Naive B cell (primary cell): ENCODE measurements around the gene PDK2. TPM values are rescaled to one million over a fixed set of nuclear protein-coding genes. Genes with fewer than 3 reads are reported as not detected.

Source experiments
- ATAC-seq, 2 donors: fragments of 150-1000 bp; cut with Tn5 transposase; 2 replicates each; pipeline ENCODE4 v1.10.0; 2021; ENCODE audit warnings: low read depth in 2 of 2, mild to moderate bottlenecking in 2 of 2, moderate library complexity in 2 of 2
- DNase-seq: peaks from one replicate; pipeline ENCODE4 v3.0.0; 2022
- H3K27ac Mint-ChIP-seq, 6 donors: one replicate each; pipeline ENCODE4 v1.8.0; 2020 to 2022; ENCODE audit warnings: mild to moderate bottlenecking in 6 of 6, mixed read lengths in 6 of 6, moderate library complexity in 5 of 6, inconsistent platforms in 2 of 6
- H3K27me3 Mint-ChIP-seq, 3 donors: one replicate each; pipeline ENCODE4 v1.8.0; 2021 to 2022; ENCODE audit warnings: mixed read lengths in 3 of 3, mild to moderate bottlenecking in 1 of 3
- H3K36me3 Mint-ChIP-seq, 2 donors: one replicate each; pipeline ENCODE4 v1.8.0; 2020 to 2022; ENCODE audit warnings: mixed read lengths in 2 of 2, inconsistent platforms in 1 of 2, mild to moderate bottlenecking in 1 of 2
- H3K4me1 Mint-ChIP-seq, 3 donors: one replicate each; pipeline ENCODE4 v1.8.0; 2020 to 2022; ENCODE audit warnings: mixed read lengths in 3 of 3, inconsistent platforms in 1 of 3, mild to moderate bottlenecking in 1 of 3, moderate library complexity in 1 of 3
- H3K4me3 Mint-ChIP-seq, 8 donors: one replicate each; pipeline ENCODE4 v1.8.0; 2020 to 2022; ENCODE audit warnings: mild to moderate bottlenecking in 8 of 8, mixed read lengths in 8 of 8, moderate library complexity in 8 of 8, inconsistent platforms in 2 of 8
- H3K9me3 Mint-ChIP-seq, 7 donors: one replicate each; pipeline ENCODE4 v1.8.0; 2020 to 2022; ENCODE audit warnings: mixed read lengths in 7 of 7, mild to moderate bottlenecking in 5 of 7, inconsistent platforms in 2 of 7, moderate library complexity in 1 of 7
- polyA plus RNA-seq, 6 donors: library from polyadenylated mRNA; unstranded; fragments of 300-500 nt; fragmentation: Illumina TruSeq; gene quantifications; one replicate each; pipeline ENCODE4 v1.2.3, GENCODE V29; 2021; ENCODE audit warnings: low read depth in 6 of 6

The PDK2 gene
- polyA plus RNA-seq, 6 donors from 2014 or later = 33.4 to 49.6 (median 40.3) TPM

DNA sequence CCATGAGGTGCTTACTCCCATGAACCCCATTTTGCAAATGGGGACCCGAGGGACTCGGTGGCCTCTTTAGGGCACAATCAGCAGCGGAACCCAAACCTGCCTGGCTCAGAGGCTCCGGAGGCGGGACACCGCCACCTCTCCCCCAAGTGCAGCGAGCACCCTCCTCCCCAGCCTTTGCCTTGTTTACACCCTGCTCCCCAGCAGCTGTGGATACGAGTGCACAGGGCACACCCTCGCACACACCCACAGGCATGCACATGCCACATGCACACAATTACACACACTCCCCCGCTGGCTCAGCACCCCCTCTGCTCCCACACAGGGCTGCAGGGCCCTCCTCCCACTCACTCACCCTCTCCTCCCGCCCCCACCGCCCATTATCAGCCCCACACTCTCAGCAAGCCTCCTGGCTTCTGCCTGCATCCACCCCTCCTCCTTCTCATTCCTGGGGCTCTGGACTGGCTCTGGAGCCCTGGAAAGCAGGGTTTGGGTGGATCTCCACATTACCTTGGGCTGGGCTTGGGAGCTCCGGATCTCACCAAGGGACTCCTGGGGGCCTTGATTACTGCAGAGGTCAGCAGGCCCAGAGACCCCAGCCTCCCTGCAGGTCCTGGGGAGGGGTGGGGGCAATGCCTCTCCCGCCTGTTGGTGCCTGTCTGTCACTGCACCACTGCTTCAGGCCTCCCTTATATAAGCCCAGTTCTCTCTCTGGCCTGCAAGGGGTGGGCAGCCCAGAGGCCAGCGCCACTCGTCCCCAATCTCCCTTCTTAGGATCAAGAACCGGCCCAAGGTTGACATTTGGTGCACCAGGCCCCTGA is 6.4 kb downstream of the PDK2 start:
- Mint-ChIP-seq H3K9me3 (no peaks in the 10 kb centered on the region), H3K36me3 (peaks cover 0 to 20% of the 10 kb centered on the region in 2 donors), H3K27me3 (no peaks in the 10 kb centered on the region), H3K4me3 (peak overlapping the region in 1 of 8 donors; percentile 41), H3K27ac (no peak overlapping the region), H3K4me1 (peaks cover 16 to 21% (median 20%) of the 10 kb centered on the region in 3 donors)
- ATAC-seq (no peak), DNase-seq (no peak)

- no peak for ATAC-seq
- H3K4me3 Mint-ChIP-seq = no peak overlapping the region
- no peak for DNase-seq
- no peaks in the 10 kb centered on the region for H3K9me3 Mint-ChIP-seq
- no peaks in the 10 kb centered on the region for H3K27me3 Mint-ChIP-seq
- peaks cover 12 to 13% (median 12%) of the 10 kb centered on the region in 3 donors for H3K4me1 Mint-ChIP-seq
- peaks cover 0 to 28% of the 10 kb centered on the region in 2 donors for H3K36me3 Mint-ChIP-seq
- H3K27ac Mint-ChIP-seq = no peak overlapping the region
Observed at GRCh38 chr17:50102164-50102991, 7.2 kb downstream of the PDK2 start.

- H3K36me3 Mint-ChIP-seq = peaks cover 0 to 25% of the 10 kb centered on the region in 2 donors
- H3K27me3 Mint-ChIP-seq = no peaks in the 10 kb centered on the region
- DNase-seq (no peak), ATAC-seq (no peak)
- no peak overlapping the region for H3K4me3 Mint-ChIP-seq
- H3K4me1 Mint-ChIP-seq = peaks cover 11 to 12% (median 12%) of the 10 kb centered on the region in 3 donors
- H3K27ac Mint-ChIP-seq = no peak overlapping the region
- H3K9me3 Mint-ChIP-seq = no peaks in the 10 kb centered on the region
Observed at GRCh38 chr17:50103252-50103651, 8.1 kb downstream of the PDK2 start.

DNA sequence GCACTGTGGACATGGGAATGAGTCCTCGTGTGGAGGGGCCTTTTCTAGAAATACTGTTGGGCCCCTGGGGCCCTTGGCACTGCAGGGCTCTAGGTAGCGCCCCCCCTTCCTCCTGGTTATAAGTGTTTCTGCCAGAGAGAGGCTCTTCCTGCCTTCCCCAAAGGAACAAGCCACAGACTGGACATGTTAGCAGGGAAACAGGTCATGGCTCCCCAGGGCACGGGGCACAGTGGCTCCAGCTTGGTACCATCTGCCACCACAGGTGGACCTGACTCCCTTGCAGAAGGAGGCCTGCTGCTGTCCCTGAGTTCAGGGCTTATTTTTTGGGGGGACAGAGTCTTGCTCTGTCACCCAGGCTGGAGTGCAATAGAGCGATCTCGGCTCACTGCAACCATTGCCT is 8.8 kb downstream of the PDK2 start:
- DNase-seq (no peak), ATAC-seq (no peak)
- Mint-ChIP-seq H3K36me3 (peaks cover 0 to 25% of the 10 kb centered on the region in 2 donors), H3K27ac (no peak overlapping the region), H3K4me3 (no peak overlapping the region), H3K9me3 (no peaks in the 10 kb centered on the region), H3K4me1 (peaks cover 6 to 7% (median 7%) of the 10 kb centered on the region in 3 donors), H3K27me3 (no peaks in the 10 kb centered on the region)

- DNase-seq (no peak), ATAC-seq (no peak)
- Mint-ChIP-seq H3K36me3 (peaks cover 0 to 27% of the 10 kb centered on the region in 2 donors), H3K27me3 (no peaks in the 10 kb centered on the region), H3K4me3 (peak overlapping the region in 1 of 8 donors; percentile 29), H3K4me1 (peaks cover 0 to 4% (median 0%) of the 10 kb centered on the region in 3 donors), H3K9me3 (no peaks in the 10 kb centered on the region), H3K27ac (no peak overlapping the region)
Observed at GRCh38 chr17:50105811-50106210, 10.7 kb downstream of the PDK2 start.

GRCh38 chr17:50106393-50107131 is 11.4 kb downstream of the PDK2 start:
- no peak overlapping the region for H3K4me3 Mint-ChIP-seq
- no peaks in the 10 kb centered on the region for H3K9me3 Mint-ChIP-seq
- peak overlapping the region in 1 of 6 donors; percentile 22 for H3K27ac Mint-ChIP-seq
- ATAC-seq (no peak), DNase-seq (no peak)
- H3K36me3 Mint-ChIP-seq = peaks cover 0 to 27% of the 10 kb centered on the region in 2 donors
- H3K27me3 Mint-ChIP-seq = no peaks in the 10 kb centered on the region
- peaks cover 0 to 4% (median 0%) of the 10 kb centered on the region in 3 donors for H3K4me1 Mint-ChIP-seq

- Mint-ChIP-seq H3K27ac (no peak overlapping the region), H3K4me3 (no peak overlapping the region), H3K4me1 (peaks cover 0 to 4% (median 0%) of the 10 kb centered on the region in 3 donors), H3K27me3 (peaks cover 0 to 1% (median 0%) of the 10 kb centered on the region in 3 donors), H3K9me3 (no peaks in the 10 kb centered on the region), H3K36me3 (peaks cover 0 to 27% of the 10 kb centered on the region in 2 donors)
- DNase-seq = no peak
- no peak for ATAC-seq
Observed at GRCh38 chr17:50107790-50108414, 12.8 kb downstream of the PDK2 start.

- DNase-seq = no peak
- Mint-ChIP-seq H3K27me3 (peaks cover 0 to 8% (median 1%) of the 10 kb centered on the region in 3 donors), H3K4me1 (peaks cover 0 to 4% (median 0%) of the 10 kb centered on the region in 3 donors), H3K4me3 (no peak overlapping the region), H3K36me3 (peaks cover 0 to 27% of the 10 kb centered on the region in 2 donors), H3K27ac (peak overlapping the region in 1 of 6 donors; percentile 61), H3K9me3 (no peaks in the 10 kb centered on the region)
- ATAC-seq = no peak
Observed at GRCh38 chr17:50108556-50108955, 13.4 kb downstream of the PDK2 start.

GRCh38 chr17:50109207-50109606 is 14.1 kb downstream of the PDK2 start:
- Mint-ChIP-seq H3K9me3 (no peaks in the 10 kb centered on the region), H3K27me3 (peaks cover 0 to 15% (median 8%) of the 10 kb centered on the region in 3 donors), H3K36me3 (peaks cover 0 to 27% of the 10 kb centered on the region in 2 donors), H3K4me3 (no peak overlapping the region), H3K4me1 (peaks cover 0 to 4% (median 0%) of the 10 kb centered on the region in 3 donors), H3K27ac (peak overlapping the region in 1 of 6 donors; percentile 61)
- no peak for DNase-seq
- no peak for ATAC-seq

DNA sequence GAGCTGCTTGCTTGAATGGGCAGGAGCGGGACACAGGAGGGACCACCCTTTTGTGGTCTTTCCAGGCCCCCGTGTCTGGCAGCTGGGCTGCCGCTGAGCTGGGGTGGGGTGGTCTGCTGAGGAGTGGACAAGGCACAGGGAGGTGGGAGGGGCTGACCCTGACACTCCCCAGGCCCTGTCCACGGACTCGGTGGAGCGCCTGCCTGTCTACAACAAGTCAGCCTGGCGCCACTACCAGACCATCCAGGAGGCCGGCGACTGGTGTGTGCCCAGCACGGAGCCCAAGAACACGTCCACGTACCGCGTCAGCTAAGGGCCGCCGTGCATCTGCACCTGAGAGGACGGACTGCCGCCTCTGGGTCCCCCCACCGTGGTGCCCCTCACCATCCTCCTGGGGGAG is 14.6 kb downstream of the PDK2 start:
- H3K4me1 Mint-ChIP-seq = peaks cover 0 to 4% (median under 1%) of the 10 kb centered on the region in 3 donors
- no peak overlapping the region for H3K27ac Mint-ChIP-seq
- ATAC-seq (no peak), DNase-seq (no peak)
- H3K4me3 Mint-ChIP-seq = no peak overlapping the region
- H3K27me3 Mint-ChIP-seq = peaks cover 5 to 20% (median 13%) of the 10 kb centered on the region in 3 donors
- no peaks in the 10 kb centered on the region for H3K9me3 Mint-ChIP-seq
- H3K36me3 Mint-ChIP-seq = peaks cover 0 to 25% of the 10 kb centered on the region in 2 donors

DNA sequence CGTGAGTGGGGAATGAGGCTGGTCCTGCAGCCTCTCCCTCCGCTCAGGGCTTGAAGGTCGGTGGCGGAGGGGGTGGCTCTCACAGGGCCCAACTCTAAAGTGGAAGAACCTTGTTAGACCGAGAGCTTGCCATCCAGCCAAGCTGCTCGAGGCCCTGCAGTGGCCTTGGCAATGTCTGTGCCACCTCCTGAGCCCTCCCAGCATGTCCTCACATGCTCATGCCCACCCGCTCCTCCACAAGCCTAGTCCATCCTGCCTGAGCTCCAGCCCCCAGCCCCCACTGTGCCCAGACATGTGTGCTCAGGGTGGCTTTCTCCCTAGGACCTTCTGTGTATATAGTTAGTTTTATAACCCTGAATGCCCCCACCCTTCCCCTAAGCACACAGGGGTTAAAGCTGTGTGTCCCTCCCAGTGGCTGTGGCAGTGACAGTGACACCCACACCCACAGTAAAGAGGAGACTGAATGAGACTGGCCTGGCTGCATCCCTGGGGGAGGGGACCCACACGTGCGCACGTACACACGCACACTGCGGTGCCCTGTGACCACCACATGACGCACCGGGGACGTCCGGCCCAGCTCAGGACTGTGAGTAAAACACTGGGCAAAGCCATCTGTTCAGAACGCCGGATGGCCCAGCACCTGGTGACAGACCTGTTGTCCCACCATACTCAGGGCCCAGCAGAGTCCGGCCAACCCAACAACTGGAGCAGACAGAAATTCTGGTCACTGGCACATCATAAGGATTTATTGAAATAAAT is 15.6 kb downstream of the PDK2 start:
- no peak overlapping the region for H3K4me3 Mint-ChIP-seq
- peaks cover 0 to 17% of the 10 kb centered on the region in 2 donors for H3K36me3 Mint-ChIP-seq
- H3K27ac Mint-ChIP-seq = no peak overlapping the region

More for the DNA sequence above, 15.6 kb downstream of the PDK2 start:
- peaks cover 6 to 8% (median 6%) of the 10 kb centered on the region in 3 donors for H3K4me1 Mint-ChIP-seq
- peaks cover 11 to 30% (median 23%) of the 10 kb centered on the region in 3 donors for H3K27me3 Mint-ChIP-seq
- no peak for DNase-seq
- peaks cover 0 to 2% (median 0%) of the 10 kb centered on the region in 7 donors for H3K9me3 Mint-ChIP-seq
- ATAC-seq = no peak
